Mucosa of descending colon (tissue), 3 donors: ENCODE measurements around the gene TBRG4. TPM values are rescaled to one million over a fixed set of nuclear protein-coding genes. Genes with fewer than 3 reads are reported as not detected.

ENCODE experiments used
- ATAC-seq: fragments of 200-7000 bp; cut with Tn5 transposase; one replicate; pipeline ENCODE4 v1.9.1; 2020; ENCODE audit warnings: mild to moderate bottlenecking, moderate library complexity
- DNase-seq, 3 donors: peaks; one replicate each; pipeline ENCODE4 v3.0.0-alpha.2; 2020
- H3K36me3 ChIP-seq: fragments of 200-600 bp; one replicate; pipeline ENCODE4 v1.8.0; 2021; ENCODE audit warnings: low read depth, mild to moderate bottlenecking
- H3K4me1 ChIP-seq: fragments of 200-600 bp; one replicate; pipeline ENCODE4 v1.8.0; 2021; ENCODE audit warnings: low read depth, mild to moderate bottlenecking
- H3K4me3 ChIP-seq: fragments of 200-600 bp; one replicate; pipeline ENCODE4 v1.8.0; 2021; ENCODE audit warnings: mild to moderate bottlenecking
- H3K9me3 ChIP-seq: fragments of 200-600 bp; one replicate; pipeline ENCODE4 v1.8.0; 2021; ENCODE audit warnings: mild to moderate bottlenecking
- intact Hi-C, 2 donors: fragments of 100-400 bp; cut with DNase I in 1 of 2; cut with micrococcal nuclease in 1 of 2; formaldehyde crosslinking; loops; one replicate each; pipeline versions ENCODE4 v1.11.0 to v1.11.1; 2022; cut with DNase I, micrococcal nuclease
- total RNA-seq, 3 donors: library from RNA; stranded (reverse); fragmentation: NEBNext Ultra II Directional in 2 of 3; extraction: Animal tissue kit (Norgen Biotek cat#: 25700) in 2 of 3; gene quantifications; one replicate each; pipeline versions ENCODE4 v1.2.1 to v1.2.4, GENCODE V29; 2021 to 2023
- TF ChIP-seq, protein P1 (sequence below): fragments of 200-600 bp; IDR thresholded peaks from one replicate; pipeline ENCODE4 v1.8.0; 2022; ENCODE audit warnings: antibody characterized with exemption, mild to moderate bottlenecking
- donor health status: DM: no; HTN: no; CAD: no; lungs with moderate emphysema.
- donor health status: DM: no; HTN: no; CAD: no.
- donor health status: DM: no; HTN: yes; CAD: no.

Gene TBRG4
- total RNA-seq, 3 donors from 2014 or later: 84.0 to 122 (median 85.6) TPM

DNA sequence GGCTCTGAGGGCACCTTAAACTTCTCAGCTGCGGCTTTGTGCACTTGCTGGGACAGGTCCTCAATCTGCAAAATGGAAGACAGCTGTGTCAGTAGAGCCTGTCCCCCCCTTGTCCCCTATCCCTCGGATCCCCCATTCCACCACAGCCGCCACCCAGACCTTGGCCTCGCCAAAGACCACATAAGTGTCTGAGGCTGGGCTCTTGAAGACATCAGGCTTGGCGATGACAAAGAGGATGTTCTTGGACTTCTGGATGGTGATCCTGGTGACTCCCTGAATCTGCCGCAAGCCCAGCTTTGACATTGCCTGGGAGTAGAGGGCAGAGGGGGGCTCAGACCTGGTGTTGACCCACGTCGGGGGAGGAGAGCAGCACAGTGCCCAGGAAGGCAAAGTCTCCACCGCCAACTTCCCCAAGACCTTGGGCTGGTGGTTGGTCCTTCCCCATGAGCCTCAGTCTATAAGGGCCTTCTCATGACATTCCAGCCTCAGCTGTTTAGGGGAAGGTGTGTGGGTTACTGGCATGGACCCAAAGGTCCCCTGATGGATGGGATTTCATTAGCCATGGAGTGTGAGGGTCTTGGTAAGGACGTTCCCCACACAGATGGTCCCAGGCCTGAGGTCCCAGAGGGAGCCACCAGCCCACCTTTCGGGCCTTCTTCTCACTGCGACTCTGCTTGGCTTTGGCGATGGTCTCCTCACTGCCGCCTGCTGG is 30.4 kb downstream of the TBRG4 start:
- TF ChIP-seq, protein P1, sequence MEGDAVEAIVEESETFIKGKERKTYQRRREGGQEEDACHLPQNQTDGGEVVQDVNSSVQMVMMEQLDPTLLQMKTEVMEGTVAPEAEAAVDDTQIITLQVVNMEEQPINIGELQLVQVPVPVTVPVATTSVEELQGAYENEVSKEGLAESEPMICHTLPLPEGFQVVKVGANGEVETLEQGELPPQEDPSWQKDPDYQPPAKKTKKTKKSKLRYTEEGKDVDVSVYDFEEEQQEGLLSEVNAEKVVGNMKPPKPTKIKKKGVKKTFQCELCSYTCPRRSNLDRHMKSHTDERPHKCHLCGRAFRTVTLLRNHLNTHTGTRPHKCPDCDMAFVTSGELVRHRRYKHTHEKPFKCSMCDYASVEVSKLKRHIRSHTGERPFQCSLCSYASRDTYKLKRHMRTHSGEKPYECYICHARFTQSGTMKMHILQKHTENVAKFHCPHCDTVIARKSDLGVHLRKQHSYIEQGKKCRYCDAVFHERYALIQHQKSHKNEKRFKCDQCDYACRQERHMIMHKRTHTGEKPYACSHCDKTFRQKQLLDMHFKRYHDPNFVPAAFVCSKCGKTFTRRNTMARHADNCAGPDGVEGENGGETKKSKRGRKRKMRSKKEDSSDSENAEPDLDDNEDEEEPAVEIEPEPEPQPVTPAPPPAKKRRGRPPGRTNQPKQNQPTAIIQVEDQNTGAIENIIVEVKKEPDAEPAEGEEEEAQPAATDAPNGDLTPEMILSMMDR: no peak
- intact Hi-C loops: no loop called here
- ATAC-seq: peak; percentile 8
- Histone ChIP-seq H3K9me3 (no peaks in the 10 kb centered on the region), H3K36me3 (peaks cover 4% of the 10 kb centered on the region), H3K4me3 (no peak overlapping the region), H3K4me1 (no peaks in the 10 kb centered on the region)
- no peak for DNase-seq

DNA sequence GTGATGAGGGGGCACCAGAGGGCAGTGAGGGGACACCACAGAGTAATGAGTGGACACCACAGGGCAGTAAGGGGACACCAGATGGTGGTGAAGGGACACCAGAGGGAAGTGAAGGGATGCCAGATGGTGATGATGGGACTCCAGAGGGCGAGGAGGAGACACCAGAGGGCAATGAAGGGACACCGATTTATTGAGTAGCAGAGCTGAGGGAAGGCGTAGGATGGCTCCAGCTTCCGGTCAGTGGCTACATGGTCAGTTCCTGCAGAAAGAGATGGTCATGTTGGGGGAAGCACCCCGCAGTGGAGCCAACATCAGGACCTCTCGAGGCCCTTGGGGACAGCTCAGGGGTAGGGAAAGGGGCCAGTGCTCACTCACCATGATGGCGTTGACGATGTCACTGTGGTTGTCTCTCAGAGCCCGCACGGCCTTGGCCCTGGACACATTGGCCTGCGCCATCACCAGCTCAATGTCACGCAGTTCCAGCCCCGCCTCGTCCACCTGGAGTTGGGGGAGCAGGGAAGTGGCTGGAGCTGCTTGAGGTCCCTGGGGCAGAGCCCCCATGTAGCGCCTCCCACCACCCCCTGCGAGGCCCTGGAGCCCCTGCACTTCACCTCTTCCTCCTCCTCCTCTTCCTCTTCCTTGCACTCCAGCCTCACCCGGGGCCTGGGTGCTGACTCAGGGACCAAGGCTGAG is 31.1 kb downstream of the TBRG4 start:
- no peaks in the 10 kb centered on the region for H3K9me3 ChIP-seq
- H3K4me1 ChIP-seq: no peaks in the 10 kb centered on the region
- peaks cover 7% of the 10 kb centered on the region for H3K36me3 ChIP-seq
- H3K4me3 ChIP-seq: no peak overlapping the region
- TF ChIP-seq, protein P1: no peak
- no peak for DNase-seq
- intact Hi-C loops: no loop called here
- peak; percentile 8 for ATAC-seq

DNA sequence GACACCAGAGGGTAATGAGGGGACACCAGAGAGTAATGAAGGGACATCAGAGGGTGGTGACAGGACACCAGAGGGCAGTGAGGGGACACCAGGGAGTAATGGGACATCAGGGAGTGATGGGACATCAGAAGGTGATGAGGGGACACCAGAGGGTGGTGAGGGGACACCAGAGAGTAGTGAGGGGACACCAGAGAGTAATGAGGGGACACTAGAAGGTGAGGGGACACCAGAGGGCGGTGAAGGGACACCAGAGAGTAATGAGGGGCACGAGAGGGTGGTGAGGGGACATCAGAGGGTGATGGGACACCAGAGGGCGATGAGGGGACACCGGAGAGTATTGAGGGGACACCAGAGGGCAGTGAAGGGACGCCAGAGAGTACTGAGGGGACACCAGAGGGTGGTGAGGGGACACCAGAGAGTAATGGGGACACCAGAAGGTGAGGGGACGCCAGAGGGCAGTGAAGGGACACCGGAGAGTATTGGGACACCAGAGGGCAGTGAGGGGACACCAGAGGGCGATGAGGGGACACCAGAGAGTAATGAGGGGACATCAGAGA is 33.3 kb downstream of the TBRG4 start:
- TF ChIP-seq, protein P1: no peak
- Histone ChIP-seq H3K36me3 (peaks cover 10% of the 10 kb centered on the region), H3K9me3 (no peaks in the 10 kb centered on the region), H3K4me3 (no peak overlapping the region), H3K4me1 (no peaks in the 10 kb centered on the region)
- intact Hi-C loops: no loop called here
- no peak for ATAC-seq
- no peak for DNase-seq

DNA sequence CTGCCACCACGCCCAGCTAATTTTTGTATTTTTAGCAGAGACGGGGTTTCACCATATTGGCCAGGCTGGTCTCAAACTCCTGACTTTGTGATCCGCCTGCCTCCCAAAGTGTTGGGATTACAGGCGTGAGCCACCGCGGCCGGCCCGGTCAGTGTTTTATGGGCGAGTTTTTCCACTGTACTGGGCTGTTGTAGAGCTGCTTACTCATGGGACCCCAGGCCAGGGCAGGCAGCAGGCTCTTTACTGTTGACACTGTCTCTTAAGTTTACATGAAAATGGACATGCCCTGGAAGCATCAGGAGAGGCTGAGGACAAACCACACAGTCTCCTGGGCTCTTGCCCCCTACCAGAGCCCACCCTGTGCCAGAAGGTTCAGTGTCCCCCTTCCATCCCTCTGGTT is 33.9 kb downstream of the TBRG4 start:
- Histone ChIP-seq H3K4me3 (no peak overlapping the region), H3K4me1 (no peaks in the 10 kb centered on the region), H3K9me3 (no peaks in the 10 kb centered on the region), H3K36me3 (peaks cover 10% of the 10 kb centered on the region)
- TF ChIP-seq, protein P1: no peak
- no peak for DNase-seq
- intact Hi-C loops: no loop called here
- no peak for ATAC-seq

DNA sequence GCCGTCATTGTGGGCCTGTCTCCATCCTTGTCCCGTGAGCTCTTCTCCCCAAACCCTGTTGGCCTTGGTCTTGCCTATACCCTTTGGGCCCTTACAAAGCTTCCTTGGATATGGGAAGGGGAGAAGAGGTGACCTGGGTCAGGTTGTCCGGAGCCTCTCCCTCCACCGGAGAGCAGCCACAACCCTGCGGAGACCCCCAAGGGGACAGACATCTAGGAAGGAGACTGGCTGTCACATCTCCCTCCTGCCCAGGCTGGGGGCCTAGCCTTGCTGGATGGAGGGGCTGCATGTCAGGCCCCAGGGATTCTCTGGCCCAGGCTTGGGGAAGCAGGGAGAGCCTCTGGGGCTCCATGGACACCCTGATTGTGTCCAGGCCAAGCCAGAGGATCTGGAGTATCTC is 34.6 kb downstream of the TBRG4 start:
- no peaks in the 10 kb centered on the region for H3K4me1 ChIP-seq
- TF ChIP-seq, protein P1: no peak
- intact Hi-C loops: no loop called here
- no peak for ATAC-seq
- no peak overlapping the region for H3K4me3 ChIP-seq
- H3K36me3 ChIP-seq: peaks cover 10% of the 10 kb centered on the region
- no peaks in the 10 kb centered on the region for H3K9me3 ChIP-seq
- no peak for DNase-seq
